Measurements from ENCODE around the gene GSC2. TPM values are rescaled to one million over a fixed set of nuclear protein-coding genes. Genes with fewer than 3 reads are reported as not detected.

The GSC2 gene
- total RNA-seq, 1 donor from 2014 or later, result not detected

DNA sequence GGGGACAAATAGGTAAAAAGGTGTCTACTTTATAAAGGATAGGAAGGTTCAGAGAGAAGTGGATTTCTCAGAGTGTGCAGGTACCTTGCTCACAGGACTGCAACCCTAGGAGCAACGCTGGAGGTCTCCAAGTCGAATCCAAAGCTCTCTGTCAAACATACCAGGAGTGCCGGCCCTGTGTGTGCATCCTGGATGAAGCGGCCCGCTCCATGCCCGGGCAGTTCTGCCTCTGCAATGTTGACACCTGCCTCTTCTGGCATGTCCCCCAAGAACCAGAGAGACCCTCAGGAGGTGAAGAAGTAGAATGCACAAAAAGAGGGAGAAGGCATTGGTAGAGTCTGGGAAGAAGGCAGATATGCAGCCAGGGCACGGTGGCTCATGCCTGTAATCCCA is 22.1 kb downstream of the GSC2 start:
- peaks cover 2% of the 10 kb centered on the region for H3K36me3 Mint-ChIP-seq (ENCODE audit: insufficient read depth)
- no peak overlapping the region for H3K27ac Mint-ChIP-seq
- no peak for DNase-seq (ENCODE audit: low spot score, unreplicated experiment)
- H3K9me3 Mint-ChIP-seq (ENCODE audit: low read depth), result no peaks in the 10 kb centered on the region
- peaks cover 5% of the 10 kb centered on the region for H3K4me1 Mint-ChIP-seq (ENCODE audit: low read depth)
- no peak overlapping the region for H3K4me3 Mint-ChIP-seq (ENCODE audit: low read depth)
- TF ChIP-seq CTCF (IDR thresholded peaks at IDR 0.05; ENCODE audit: unreplicated experiment), result no peak
- no peaks in the 10 kb centered on the region for H3K27me3 Mint-ChIP-seq

DNA sequence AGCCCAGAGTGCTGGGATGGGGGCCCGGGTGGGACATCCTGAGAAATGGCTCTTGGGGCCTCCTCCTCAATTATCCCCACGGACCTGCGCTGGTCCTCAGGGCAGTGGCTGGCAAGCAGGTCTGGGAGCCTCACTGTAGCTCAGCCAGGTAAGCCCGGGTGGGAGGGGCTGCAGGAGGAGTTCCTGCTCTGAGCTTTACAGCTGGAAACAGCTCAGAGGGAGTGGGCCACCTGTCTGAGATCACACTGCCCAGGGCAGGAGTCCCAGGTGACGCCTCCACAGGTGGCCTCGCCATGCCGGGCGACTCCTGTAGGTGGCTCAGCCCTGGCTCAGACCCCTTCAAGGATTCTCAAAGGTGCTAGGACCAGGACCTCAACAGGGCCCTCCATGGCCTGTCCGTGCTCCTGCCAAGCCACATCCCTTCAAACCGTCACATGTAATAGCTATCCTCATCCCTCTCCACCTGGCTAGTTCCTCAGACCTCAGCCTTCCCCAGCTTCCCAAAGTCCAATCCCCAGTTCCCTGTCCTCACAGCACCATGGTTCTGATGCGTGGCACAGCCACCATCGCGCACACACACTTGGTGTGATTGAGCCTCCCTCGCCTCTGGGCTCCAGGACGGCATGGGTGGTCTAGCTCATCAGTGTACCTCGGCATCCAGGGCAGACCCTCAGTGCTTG is 22.6 kb downstream of the GSC2 start:
- no peaks in the 10 kb centered on the region for H3K9me3 Mint-ChIP-seq (ENCODE audit: low read depth)
- TF ChIP-seq CTCF (IDR thresholded peaks at IDR 0.05; ENCODE audit: unreplicated experiment), result no peak
- H3K27ac Mint-ChIP-seq, result no peak overlapping the region
- H3K4me1 Mint-ChIP-seq (ENCODE audit: low read depth), result peaks cover 9% of the 10 kb centered on the region
- no peak overlapping the region for H3K4me3 Mint-ChIP-seq (ENCODE audit: low read depth)
- no peak for DNase-seq (ENCODE audit: low spot score, unreplicated experiment)
- H3K36me3 Mint-ChIP-seq (ENCODE audit: insufficient read depth), result peaks cover 2% of the 10 kb centered on the region
- no peaks in the 10 kb centered on the region for H3K27me3 Mint-ChIP-seq

- H3K4me3 Mint-ChIP-seq (ENCODE audit: low read depth), result no peak overlapping the region
- no peak for DNase-seq (ENCODE audit: low spot score, unreplicated experiment)
- H3K27me3 Mint-ChIP-seq, result no peaks in the 10 kb centered on the region
- no peaks in the 10 kb centered on the region for H3K9me3 Mint-ChIP-seq (ENCODE audit: low read depth)
- peaks cover 1% of the 10 kb centered on the region for H3K36me3 Mint-ChIP-seq (ENCODE audit: insufficient read depth)
- no peak for TF ChIP-seq CTCF (IDR thresholded peaks at IDR 0.05; ENCODE audit: unreplicated experiment)
- no peak overlapping the region for H3K27ac Mint-ChIP-seq
- peaks cover 9% of the 10 kb centered on the region for H3K4me1 Mint-ChIP-seq (ENCODE audit: low read depth)
These were observed 23.5 kb downstream of the GSC2 start for GRCh38 chr22:19126309-19127273.

GRCh38 chr22:19125474-19126308 is 24.4 kb downstream of the GSC2 start:
- H3K27me3 Mint-ChIP-seq, result no peaks in the 10 kb centered on the region
- H3K36me3 Mint-ChIP-seq (ENCODE audit: insufficient read depth), result no peaks in the 10 kb centered on the region
- H3K9me3 Mint-ChIP-seq (ENCODE audit: low read depth), result no peaks in the 10 kb centered on the region
- no peak for DNase-seq (ENCODE audit: low spot score, unreplicated experiment)
- TF ChIP-seq CTCF (IDR thresholded peaks at IDR 0.05; ENCODE audit: unreplicated experiment), result no peak
- peaks cover 16% of the 10 kb centered on the region for H3K4me1 Mint-ChIP-seq (ENCODE audit: low read depth)
- H3K4me3 Mint-ChIP-seq (ENCODE audit: low read depth), result no peak overlapping the region
- no peak overlapping the region for H3K27ac Mint-ChIP-seq

- DNase-seq (ENCODE audit: low spot score, unreplicated experiment), result no peak
- no peaks in the 10 kb centered on the region for H3K36me3 Mint-ChIP-seq (ENCODE audit: insufficient read depth)
- no peak overlapping the region for H3K4me3 Mint-ChIP-seq (ENCODE audit: low read depth)
- H3K27ac Mint-ChIP-seq, result no peak overlapping the region
- H3K27me3 Mint-ChIP-seq, result no peaks in the 10 kb centered on the region
- H3K9me3 Mint-ChIP-seq (ENCODE audit: low read depth), result no peaks in the 10 kb centered on the region
- no peak for TF ChIP-seq CTCF (IDR thresholded peaks at IDR 0.05; ENCODE audit: unreplicated experiment)
- H3K4me1 Mint-ChIP-seq (ENCODE audit: low read depth), result peaks cover 22% of the 10 kb centered on the region
These were observed 25.1 kb downstream of the GSC2 start for GRCh38 chr22:19125011-19125410.

Data from progenitor cell of endocrine pancreas (in vitro differentiated cells).